ENCODE measurements around the gene FAM187B.
"Not testable (repeated sequence)": the region's sequence is repeated elsewhere in the genome, so short reads cannot be mapped to it uniquely, and the experiment has no call there.

The FAM187B gene

GRCh38 chr19:35204799-35205732, 23.5 kb downstream of the FAM187B start:
- TF ChIP-seq ZFX (IDR thresholded peaks at IDR 0.05) (no peak), CTCF (conservative IDR thresholded peaks at IDR 0.05) (no peak)
- H3K27ac ChIP-seq: no peak overlapping the region

GRCh38 chr19:35202722-35203688, 25.5 kb downstream of the FAM187B start:
- TF ChIP-seq ZFX (IDR thresholded peaks at IDR 0.05) (no peak), CTCF (conservative IDR thresholded peaks at IDR 0.05) (no peak)

GRCh38 chr19:35199481-35199880, 29.1 kb downstream of the FAM187B start:
- TF ChIP-seq ZFX (IDR thresholded peaks at IDR 0.05) (no peak), CTCF (conservative IDR thresholded peaks at IDR 0.05) (no peak)

More at GRCh38 chr19:35202722-35203688, 25.5 kb downstream of the FAM187B start:
- H3K27ac ChIP-seq: no peak overlapping the region

GRCh38 chr19:35196861-35197260, 31.7 kb downstream of the FAM187B start:
- not testable (repeated sequence) for H3K27ac ChIP-seq

More at GRCh38 chr19:35199481-35199880, 29.1 kb downstream of the FAM187B start:
- no peak overlapping the region for H3K27ac ChIP-seq

GRCh38 chr19:35195830-35196229, 32.7 kb downstream of the FAM187B start:
- TF ChIP-seq CTCF (conservative IDR thresholded peaks at IDR 0.05): no peak
- TF ChIP-seq ZFX (IDR thresholded peaks at IDR 0.05): no peak
- H3K27ac ChIP-seq: no peak overlapping the region

GRCh38 chr19:35194012-35194984, 34.2 kb downstream of the FAM187B start:
- TF ChIP-seq CTCF (conservative IDR thresholded peaks at IDR 0.05) (no peak), ZFX (IDR thresholded peaks at IDR 0.05) (no peak)
- H3K27ac ChIP-seq: no peak overlapping the region

- TF ChIP-seq CTCF (conservative IDR thresholded peaks at IDR 0.05): no peak
- TF ChIP-seq ZFX (IDR thresholded peaks at IDR 0.05): no peak
- H3K27ac ChIP-seq: no peak overlapping the region
Measured at GRCh38 chr19:35184884-35185283, 43.7 kb downstream of the FAM187B start.
